OCI-LY1 (cell line): ENCODE measurements around the gene ACOT12.

ENCODE experiments used
- H2AFZ ChIP-seq: fragments of 200-600 bp; sonication (generic), shearing (Covaris generic); 2 replicates; pipeline ENCODE4 v1.6.0; 2014; ENCODE audit warnings: antibody characterized with exemption, mild to moderate bottlenecking, low read length
- H3F3A ChIP-seq: fragments of 200-600 bp; sonication (generic), shearing (Covaris generic); 2 replicates; pipeline ENCODE4 v1.6.0; 2014; ENCODE audit warnings: mild to moderate bottlenecking, antibody characterized with exemption, low read length, moderate library complexity; ENCODE audit not compliant: insufficient read depth
- H3K27ac ChIP-seq: fragments of 200-600 bp; sonication (generic); 2 replicates; pipeline ENCODE4 v1.5.1; 2014; ENCODE audit warnings: low read length, mixed run types, mild to moderate bottlenecking, low read depth; ENCODE audit not compliant: poor library complexity, severe bottlenecking
- H3K27me3 ChIP-seq: fragments of 200-600 bp; sonication (generic); 2 replicates; pipeline ENCODE4 v1.6.0; 2014; ENCODE audit warnings: antibody characterized with exemption, mild to moderate bottlenecking, low read length, moderate library complexity; ENCODE audit not compliant: insufficient read depth
- H3K36me3 ChIP-seq: fragments of 200-600 bp; sonication (generic); 2 replicates; pipeline ENCODE4 v1.6.1; 2014; ENCODE audit warnings: mild to moderate bottlenecking, antibody characterized with exemption, low read length, moderate library complexity, mixed read lengths; ENCODE audit not compliant: insufficient read depth
- H3K4me1 ChIP-seq: fragments of 200-600 bp; sonication (generic); 2 replicates; pipeline ENCODE4 v1.5.1; 2014; ENCODE audit warnings: mild to moderate bottlenecking, low read length, moderate library complexity; ENCODE audit not compliant: insufficient read depth, severe bottlenecking
- H3K4me2 ChIP-seq: fragments of 200-600 bp; sonication (generic), shearing (Covaris generic); 2 replicates; pipeline ENCODE4 v1.6.1; 2014; ENCODE audit warnings: low read length
- H3K4me3 ChIP-seq: fragments of 200-600 bp; sonication (generic); 2 replicates; pipeline ENCODE4 v1.5.1; 2014; ENCODE audit warnings: low read length, low read depth, mild to moderate bottlenecking, mixed read lengths; ENCODE audit not compliant: poor library complexity, severe bottlenecking
- H3K79me2 ChIP-seq: fragments of 200-600 bp; shearing (Covaris generic); 2 replicates; pipeline ENCODE4 v1.6.1; 2016; ENCODE audit warnings: mixed run types, low read length, mixed read lengths; ENCODE audit not compliant: insufficient read depth
- H3K9ac ChIP-seq: fragments of 200-600 bp; sonication (generic), shearing (Covaris generic); 2 replicates; pipeline ENCODE4 v1.6.1; 2014; ENCODE audit warnings: mild to moderate bottlenecking, low read length, mixed read lengths
- H3K9me2 ChIP-seq: fragments of 200-600 bp; sonication (generic), shearing (Covaris generic); 2 replicates; pipeline ENCODE4 v1.6.1; 2014; ENCODE audit warnings: low read depth, mild to moderate bottlenecking, low read length, mixed read lengths
- H3K9me3 ChIP-seq: fragments of 200-600 bp; shearing (Covaris generic); 2 replicates; pipeline ENCODE4 v1.6.1; 2014; ENCODE audit warnings: low read length, mixed read lengths
- H4K20me1 ChIP-seq: fragments of 200-600 bp; sonication (generic), shearing (Covaris generic); 2 replicates; pipeline ENCODE4 v1.6.0; 2016; ENCODE audit warnings: mild to moderate bottlenecking, low read length; ENCODE audit not compliant: insufficient read depth
- EZH2 ChIP-seq: fragments of 200-600 bp; sonication (generic), shearing (Covaris generic); IDR thresholded peaks from 2 replicates; pipeline ENCODE4 v1.8.0; 2017; ENCODE audit warnings: borderline replicate concordance, mixed run types, mild to moderate bottlenecking, antibody characterized with exemption, low read length, moderate library complexity, mixed read lengths
- TF ChIP-seq, protein P1 (sequence below): fragments of 200-600 bp; sonication (generic), shearing (Covaris generic); IDR thresholded peaks from 2 replicates; pipeline ENCODE4 v1.5.1; 2017; ENCODE audit warnings: mild to moderate bottlenecking, antibody characterized with exemption, low read length, moderate library complexity, mixed read lengths

Gene ACOT12

DNA sequence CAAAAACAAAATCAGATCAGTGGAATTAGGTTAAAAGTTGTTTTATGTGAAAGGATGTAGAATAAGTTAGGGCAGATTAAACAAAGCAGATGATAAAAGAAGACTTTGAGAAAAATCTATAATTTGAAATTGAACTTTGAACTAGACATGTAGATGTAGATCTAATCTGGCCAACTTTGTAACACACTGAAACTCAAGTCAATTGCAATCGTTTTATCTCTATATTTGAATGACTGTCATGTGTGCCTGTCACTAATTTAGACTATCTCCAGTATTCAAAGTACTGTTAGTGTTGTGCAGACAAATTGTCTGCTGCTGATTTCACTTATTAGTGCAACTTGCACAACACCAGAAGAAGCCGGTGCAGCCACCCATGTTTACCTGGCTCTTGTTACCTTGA is 39.8 kb downstream of the ACOT12 start:
- Histone ChIP-seq H3K9me2 (no peaks in the 10 kb centered on the region), H3F3A (no peaks in the 10 kb centered on the region), H4K20me1 (no peaks in the 10 kb centered on the region), H3K9me3 (no peaks in the 10 kb centered on the region), H3K9ac (no peak overlapping the region), H3K4me3 (no peak overlapping the region), H2AFZ (no peak overlapping the region), H3K36me3 (no peaks in the 10 kb centered on the region), H3K79me2 (no peaks in the 10 kb centered on the region), H3K27me3 (no peaks in the 10 kb centered on the region), H3K4me1 (no peaks in the 10 kb centered on the region), H3K27ac (no peak overlapping the region), H3K4me2 (no peak overlapping the region)
- TF ChIP-seq EZH2, result no peak
- TF ChIP-seq, protein P1, sequence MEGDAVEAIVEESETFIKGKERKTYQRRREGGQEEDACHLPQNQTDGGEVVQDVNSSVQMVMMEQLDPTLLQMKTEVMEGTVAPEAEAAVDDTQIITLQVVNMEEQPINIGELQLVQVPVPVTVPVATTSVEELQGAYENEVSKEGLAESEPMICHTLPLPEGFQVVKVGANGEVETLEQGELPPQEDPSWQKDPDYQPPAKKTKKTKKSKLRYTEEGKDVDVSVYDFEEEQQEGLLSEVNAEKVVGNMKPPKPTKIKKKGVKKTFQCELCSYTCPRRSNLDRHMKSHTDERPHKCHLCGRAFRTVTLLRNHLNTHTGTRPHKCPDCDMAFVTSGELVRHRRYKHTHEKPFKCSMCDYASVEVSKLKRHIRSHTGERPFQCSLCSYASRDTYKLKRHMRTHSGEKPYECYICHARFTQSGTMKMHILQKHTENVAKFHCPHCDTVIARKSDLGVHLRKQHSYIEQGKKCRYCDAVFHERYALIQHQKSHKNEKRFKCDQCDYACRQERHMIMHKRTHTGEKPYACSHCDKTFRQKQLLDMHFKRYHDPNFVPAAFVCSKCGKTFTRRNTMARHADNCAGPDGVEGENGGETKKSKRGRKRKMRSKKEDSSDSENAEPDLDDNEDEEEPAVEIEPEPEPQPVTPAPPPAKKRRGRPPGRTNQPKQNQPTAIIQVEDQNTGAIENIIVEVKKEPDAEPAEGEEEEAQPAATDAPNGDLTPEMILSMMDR, result no peak

DNA sequence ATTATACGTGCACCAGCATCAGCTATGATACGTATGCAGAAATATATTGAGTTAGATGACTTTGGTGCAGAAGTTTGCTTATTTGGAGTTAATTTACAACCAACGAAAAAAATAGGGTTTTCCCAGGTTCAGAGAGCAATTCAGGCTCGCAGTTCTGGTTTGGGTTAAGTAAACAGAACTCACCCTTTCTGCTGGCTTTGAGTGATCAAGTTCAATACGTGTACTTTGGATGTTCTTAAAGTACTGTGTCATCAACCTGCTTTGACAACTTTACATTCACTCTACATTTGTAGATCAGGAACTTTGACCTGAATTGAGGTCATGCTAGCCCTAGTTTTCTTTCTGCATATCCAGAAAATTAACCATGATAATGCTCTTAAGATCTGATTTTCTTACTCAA is 40.7 kb downstream of the ACOT12 start:
- Histone ChIP-seq H2AFZ (no peak overlapping the region), H3K4me3 (no peak overlapping the region), H4K20me1 (no peaks in the 10 kb centered on the region), H3K4me2 (no peak overlapping the region), H3K9me3 (no peaks in the 10 kb centered on the region), H3K4me1 (no peaks in the 10 kb centered on the region), H3K9ac (no peak overlapping the region), H3K79me2 (no peaks in the 10 kb centered on the region), H3F3A (no peaks in the 10 kb centered on the region), H3K27me3 (no peaks in the 10 kb centered on the region), H3K27ac (no peak overlapping the region), H3K9me2 (no peaks in the 10 kb centered on the region), H3K36me3 (no peaks in the 10 kb centered on the region)
- TF ChIP-seq, protein P1, result no peak
- TF ChIP-seq EZH2, result no peak

DNA sequence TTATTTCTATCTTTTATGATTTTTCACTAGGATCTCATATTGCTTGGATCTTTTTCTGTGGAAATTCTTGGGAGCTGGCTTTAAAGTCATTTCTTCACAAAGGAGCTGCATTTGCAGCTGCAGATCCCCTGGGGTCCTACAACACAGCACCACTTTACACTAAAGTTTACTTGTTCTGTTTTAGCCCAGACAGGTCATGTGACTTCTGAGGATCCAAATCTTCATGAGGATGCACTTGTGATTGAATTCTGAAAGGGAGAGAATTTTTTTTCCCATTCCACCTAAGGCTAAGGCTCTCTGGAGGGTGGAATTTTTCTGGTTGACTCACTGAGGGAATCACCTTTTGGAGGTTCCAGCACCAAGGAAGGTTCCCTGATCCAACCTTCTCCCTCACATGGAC is 43.4 kb downstream of the ACOT12 start:
- H3K9me2 ChIP-seq, result no peaks in the 10 kb centered on the region
- H3K4me2 ChIP-seq, result no peak overlapping the region
- H3K9me3 ChIP-seq, result no peaks in the 10 kb centered on the region
- no peak overlapping the region for H2AFZ ChIP-seq
- no peaks in the 10 kb centered on the region for H3K27me3 ChIP-seq
- H3K9ac ChIP-seq, result no peak overlapping the region
- H3F3A ChIP-seq, result no peaks in the 10 kb centered on the region
- no peak overlapping the region for H3K4me3 ChIP-seq
- H3K27ac ChIP-seq, result no peak overlapping the region
- H3K4me1 ChIP-seq, result no peaks in the 10 kb centered on the region
- no peaks in the 10 kb centered on the region for H3K79me2 ChIP-seq
- H3K36me3 ChIP-seq, result no peaks in the 10 kb centered on the region
- H4K20me1 ChIP-seq, result no peaks in the 10 kb centered on the region
- TF ChIP-seq, protein P1, result no peak
- TF ChIP-seq EZH2, result no peak
